SU-DHL-6 (cell line): Measurements from ENCODE around the gene PLCE1.

ENCODE experiments used
- CTCF ChIP-seq: fragments of 200-600 bp; sonication (generic); IDR thresholded peaks from one replicate; pipeline ENCODE4 v1.5.1; 2017; ENCODE audit warnings: antibody characterized with exemption, mild to moderate bottlenecking, low read length, moderate library complexity; ENCODE audit not compliant: insufficient read depth, poor library complexity, severe bottlenecking
- EZH2phosphoT487 ChIP-seq: fragments of 200-600 bp; sonication (generic), shearing (Covaris generic); conservative IDR thresholded peaks from 2 replicates; pipeline ENCODE4 v1.6.1; 2018; ENCODE audit warnings: mild to moderate bottlenecking, antibody characterized with exemption, low read length, moderate library complexity, mixed read lengths

GRCh38 chr10:94005050-94005449, 11.3 kb downstream of the PLCE1 start:
- no peak for TF ChIP-seq CTCF
- TF ChIP-seq EZH2phosphoT487: no peak
